GM19238 (cell line): ENCODE data around the gene BZW2.

Experiments used
- DNase-seq: peaks from one replicate; pipeline ENCODE4 v3.0.0; 2011; ENCODE audit warnings: low spot score; ENCODE audit not compliant: insufficient read length

The BZW2 gene

DNA sequence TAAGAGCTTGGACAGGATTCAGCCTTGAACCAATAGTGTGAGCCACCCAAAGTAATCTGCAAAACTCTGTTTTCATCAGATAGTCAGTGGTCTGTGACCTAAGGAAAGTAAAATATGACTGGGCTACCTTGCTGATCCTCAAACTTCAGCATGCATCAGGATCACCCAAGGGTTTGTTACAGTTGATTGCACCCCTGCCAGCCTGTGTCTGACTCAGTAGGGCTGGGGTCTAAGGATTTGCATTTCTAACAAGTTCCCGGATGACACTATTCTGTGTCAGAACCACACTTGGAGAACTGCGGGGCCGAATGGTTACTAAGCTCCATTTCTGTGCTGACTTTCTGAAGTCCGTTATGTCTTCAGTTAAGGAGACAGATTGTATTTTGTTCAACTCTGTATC lies 66.9 kb downstream of the BZW2 start:
- no peak for DNase-seq

DNA sequence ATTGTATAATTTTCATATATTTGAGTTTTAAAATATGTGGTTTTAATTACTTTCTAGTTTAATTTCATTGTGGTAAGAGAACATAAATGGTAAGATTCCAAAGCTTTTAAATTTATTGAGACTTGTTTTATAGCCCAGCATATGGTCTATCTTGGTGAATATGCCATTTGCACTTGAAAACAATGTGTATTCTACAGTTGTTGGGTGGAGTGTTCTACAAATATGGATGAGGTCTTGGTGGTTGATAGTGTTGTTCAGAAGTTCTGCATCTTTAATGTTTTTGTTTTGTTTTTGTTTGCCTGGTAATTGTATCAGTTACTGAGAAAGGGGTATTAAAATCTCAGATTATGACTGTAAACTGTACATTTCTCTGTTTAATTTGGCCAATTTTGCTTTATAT lies 69.9 kb downstream of the BZW2 start:
- DNase-seq: no peak

DNA sequence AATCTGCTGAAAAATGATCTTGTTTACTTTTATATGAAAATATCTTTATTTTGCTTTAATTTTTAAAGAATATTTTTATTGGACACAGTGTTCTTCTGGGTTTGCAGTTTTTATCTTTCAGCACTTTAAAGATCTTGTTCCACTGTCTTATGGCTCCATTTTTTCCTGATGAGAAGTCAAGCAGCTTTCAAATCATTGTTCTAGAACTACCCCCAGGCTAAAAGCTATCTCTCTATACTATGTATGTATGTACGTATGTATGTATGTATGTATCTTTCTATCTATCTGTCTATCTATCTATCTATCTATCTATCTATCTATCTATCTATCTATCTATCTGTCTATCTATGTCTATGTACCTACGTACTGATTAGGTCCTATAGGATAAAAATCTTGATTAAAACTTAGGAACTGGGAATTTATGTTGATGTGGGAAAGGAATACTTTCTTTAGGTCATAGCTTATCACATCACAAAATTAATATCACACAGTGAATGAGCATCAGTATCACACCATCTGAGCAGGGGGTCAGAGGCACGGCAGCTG lies 72.2 kb downstream of the BZW2 start:
- DNase-seq: no peak

DNA sequence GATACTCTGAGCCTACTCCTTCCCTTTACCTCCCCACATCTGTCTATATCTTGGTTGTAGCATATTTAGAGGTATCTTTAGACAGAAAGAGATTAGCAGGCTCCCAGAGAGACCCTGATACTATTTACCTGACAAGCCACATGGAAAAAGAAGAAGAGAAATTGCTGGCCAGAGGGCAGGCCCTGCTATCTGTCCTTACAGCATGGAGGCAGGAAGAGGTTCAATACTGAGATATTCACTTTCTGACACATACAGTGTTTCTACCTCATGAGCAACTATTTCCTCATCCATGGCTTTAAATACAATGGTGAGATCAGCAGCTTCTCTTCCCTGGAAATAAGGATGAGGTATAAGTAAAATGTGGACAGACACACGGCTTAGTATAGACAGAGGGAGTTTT lies 73.7 kb downstream of the BZW2 start:
- DNase-seq: no peak

DNA sequence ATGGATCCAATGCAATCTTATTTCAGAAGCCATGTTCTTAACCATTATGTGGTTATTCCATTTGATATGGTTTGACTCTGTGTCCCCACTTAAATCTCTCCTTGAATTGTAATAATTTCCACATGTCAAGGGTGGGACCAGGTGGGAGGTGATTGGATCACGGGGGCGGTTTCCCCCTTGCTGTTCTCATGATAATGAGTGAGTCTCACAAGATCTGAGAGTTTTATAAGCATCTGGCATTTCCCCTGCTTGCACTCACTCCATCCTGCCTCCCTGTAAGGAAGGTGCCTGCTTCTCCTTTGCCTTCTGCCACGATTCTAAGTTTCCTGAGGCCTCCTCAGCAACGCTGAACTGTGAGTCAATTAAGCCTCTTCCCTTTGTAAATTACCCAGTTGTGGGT lies 75.6 kb downstream of the BZW2 start:
- DNase-seq: no peak

DNA sequence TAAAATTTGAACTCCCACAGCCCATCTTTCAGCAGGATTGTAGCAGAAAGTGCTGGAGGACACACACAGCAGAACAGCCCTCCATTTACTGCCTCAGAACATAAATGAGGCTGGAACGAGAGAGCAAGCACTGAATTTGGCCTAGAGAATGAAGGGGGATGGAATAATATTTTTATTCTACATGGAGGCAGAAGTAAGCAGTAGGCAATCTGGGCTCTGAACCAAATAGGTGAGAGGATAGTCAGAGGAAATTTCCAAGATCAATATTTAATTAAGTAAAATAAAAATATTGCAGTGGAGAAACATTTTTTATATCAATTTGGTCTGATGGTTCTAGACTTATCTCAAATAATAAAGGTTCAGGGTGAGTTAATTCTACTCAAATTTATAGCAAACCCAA lies 78.4 kb downstream of the BZW2 start:
- no peak for DNase-seq

DNA sequence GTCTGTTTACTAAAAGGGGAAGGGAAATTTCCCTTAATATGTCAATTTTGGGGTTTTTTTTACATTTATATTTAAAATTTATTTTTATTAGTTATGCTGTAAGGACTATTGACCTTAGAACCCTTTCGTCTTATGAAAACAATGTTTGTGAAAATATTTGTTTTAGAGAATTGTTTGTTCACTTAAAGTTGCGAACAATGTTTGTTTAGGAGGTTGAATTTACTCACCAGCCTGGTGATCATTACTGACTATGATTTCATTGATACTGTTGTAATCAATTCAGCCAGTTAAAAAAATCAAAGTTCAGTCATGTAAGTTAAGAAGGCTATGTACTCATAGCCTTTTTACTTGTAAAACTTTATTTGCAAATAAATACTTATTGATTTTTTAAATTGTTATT lies 80.2 kb downstream of the BZW2 start:
- DNase-seq: no peak

DNA sequence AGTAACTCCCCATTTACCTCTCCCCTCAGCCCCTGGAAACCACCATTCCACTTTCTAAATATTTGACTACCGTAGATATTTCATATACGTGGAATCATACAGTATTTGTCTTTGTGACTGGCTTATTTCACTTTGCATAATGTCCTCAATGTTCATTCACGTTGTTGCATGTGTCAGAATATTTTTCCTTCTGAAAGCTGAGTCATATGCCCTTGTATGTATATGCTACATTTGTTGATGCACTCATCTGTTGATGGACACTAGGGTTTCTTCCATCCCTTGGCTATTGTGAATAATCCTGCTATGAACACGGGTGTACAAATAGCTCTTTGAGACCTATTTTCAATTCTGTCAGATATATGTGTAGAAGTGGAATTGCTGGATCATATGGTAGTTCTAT lies 81.8 kb downstream of the BZW2 start:
- DNase-seq: no peak

DNA sequence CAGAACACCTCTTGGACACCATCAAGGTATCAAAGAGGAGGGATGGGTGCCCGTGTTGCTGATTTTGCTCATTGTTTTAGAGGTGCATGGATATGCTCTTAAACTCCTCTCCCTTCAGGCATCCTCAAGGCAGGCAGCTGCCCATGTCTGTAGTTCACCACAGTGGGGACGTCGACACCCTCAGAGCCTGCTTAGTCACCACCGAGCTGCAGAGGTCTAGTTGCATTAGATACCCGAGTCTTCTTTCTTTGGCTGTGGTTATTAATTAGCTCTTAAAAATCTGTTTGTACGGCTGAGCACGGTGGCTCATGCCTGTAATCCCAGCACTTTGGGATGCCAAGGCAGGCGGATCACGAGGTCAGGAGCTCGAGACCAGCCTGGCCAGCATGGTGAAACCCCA lies 82.8 kb downstream of the BZW2 start:
- no peak for DNase-seq

DNA sequence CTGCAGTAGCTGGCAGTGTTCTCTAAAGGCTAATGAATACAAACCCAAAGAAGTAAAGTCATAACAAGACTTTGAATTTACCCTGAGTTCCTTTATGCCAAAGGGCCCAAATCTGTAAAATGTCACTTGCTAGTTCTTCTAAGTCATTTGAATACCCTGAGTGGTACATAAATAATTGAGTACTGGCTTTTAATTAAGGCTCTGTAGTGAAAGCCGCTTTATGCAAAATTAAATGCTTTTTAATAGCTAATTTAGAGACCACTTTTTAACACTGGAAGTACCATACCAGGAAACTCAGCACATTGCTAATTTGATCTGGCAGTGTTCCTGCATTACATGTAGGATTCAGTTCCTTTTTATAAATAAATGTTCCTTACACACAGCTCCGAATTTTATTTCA lies 83.6 kb downstream of the BZW2 start:
- no peak for DNase-seq

DNA sequence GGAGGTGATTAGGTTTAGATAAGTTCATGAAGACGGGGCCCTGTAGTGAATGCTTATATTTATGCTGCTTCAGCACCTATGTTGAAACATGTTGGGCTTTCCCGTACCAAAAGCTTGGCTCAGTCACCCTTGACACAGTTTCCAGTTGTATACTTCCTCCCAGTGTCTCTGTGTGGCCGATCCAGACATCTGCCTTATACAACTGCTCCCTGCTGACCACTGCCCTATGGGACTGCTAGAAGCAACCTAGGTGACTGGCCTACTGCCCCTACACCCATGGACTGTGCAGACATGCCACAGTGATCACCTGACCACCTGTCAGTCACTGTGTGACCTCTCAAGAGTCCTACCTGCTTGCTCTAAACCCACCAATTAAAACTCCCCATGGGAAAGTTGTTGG lies 85.0 kb downstream of the BZW2 start:
- no peak for DNase-seq

DNA sequence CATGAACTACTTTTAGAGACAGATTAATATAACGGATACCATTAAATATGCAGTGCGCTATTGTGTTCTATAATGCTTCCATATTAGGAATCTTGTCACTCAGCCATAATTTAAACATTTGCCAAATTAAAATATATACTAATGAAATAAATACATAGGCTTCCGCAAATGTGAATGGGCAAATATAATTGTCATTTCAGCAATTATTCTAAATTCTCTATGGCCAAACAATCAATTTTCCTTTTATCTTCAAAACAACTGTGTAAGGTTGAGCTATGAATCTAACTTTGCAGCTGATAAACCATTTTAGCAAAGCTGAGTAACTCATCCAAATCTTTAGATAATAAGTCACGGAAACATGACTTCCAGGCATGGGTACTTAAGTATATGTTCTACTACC lies 86.8 kb downstream of the BZW2 start:
- DNase-seq: no peak

DNA sequence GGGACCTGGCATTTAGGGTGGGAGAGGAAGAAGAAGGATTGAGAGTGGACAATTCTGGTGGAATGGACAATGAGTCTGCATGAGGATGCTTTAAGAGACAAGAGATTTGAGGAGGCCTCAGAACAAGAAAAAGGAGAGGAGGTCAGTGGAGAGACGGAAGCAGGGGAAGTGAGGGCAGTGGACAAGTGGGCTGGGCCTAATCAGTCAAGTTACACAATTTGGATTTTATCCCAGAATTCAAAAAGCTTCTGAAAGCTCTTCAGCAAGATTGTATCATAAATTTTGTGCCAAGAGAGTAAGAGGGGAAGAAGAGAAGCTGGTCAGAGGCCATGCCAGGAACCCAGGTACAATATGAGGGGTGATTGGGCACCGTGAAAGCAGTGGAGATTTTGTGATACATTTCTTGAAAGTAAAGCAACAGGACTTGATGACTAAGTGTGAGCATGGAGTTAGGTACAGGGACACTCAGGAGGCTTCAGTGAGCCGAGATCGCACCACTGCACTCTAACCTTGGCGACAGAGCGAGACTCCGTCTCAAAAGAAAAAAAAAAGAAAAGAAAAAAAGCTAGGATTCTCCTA lies 88.3 kb downstream of the BZW2 start:
- no peak for DNase-seq

DNA sequence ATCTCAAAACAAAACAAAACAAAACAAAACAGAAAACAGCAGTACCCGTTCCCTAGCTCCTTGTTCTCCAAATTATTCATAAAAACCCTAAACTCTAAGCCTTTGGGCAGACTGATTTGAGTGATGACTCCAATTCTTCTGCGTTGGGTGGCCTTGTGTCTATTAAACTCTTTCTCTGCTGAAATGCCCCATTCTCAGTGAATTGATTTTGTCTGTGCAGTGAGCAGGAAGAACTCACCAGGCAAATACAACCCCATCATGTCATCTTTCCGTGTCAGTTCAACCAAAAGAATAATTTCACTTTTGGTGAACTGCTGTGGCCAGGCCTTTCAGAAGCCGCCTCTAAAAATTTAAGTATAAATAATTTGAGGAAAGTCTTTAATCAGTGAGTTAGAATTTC lies 89.0 kb downstream of the BZW2 start:
- no peak for DNase-seq

DNA sequence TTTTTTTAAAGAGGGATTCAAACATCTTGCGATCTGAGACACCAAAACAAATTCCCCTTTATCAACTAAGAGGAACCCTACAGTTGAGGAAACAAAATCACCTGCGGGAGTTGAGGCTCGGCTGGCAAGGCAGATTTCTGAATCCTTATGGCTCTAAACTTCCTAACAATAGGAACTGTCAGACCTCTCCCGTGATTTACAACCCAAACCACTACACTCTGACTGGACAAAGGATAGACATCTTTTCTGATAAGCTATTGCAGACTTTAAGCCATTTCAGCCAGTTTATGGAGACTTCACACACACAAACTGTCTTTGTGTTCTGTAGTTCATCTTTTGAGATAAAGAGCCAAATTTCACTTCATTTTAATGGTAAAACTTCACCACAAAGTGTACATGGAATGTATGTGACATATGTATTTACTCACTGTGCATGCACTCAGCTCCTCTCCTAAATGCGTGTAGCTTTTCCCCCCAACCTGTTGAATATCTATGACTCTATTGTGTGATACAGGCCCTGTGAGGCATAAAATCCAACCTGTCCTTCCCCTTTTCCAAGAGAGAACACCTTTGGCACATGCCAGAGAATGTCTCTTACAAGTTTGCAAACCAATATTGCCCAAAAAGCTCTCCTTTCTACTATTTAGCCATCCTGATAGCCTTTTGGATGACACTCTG lies 92.2 kb downstream of the BZW2 start:
- DNase-seq: no peak

DNA sequence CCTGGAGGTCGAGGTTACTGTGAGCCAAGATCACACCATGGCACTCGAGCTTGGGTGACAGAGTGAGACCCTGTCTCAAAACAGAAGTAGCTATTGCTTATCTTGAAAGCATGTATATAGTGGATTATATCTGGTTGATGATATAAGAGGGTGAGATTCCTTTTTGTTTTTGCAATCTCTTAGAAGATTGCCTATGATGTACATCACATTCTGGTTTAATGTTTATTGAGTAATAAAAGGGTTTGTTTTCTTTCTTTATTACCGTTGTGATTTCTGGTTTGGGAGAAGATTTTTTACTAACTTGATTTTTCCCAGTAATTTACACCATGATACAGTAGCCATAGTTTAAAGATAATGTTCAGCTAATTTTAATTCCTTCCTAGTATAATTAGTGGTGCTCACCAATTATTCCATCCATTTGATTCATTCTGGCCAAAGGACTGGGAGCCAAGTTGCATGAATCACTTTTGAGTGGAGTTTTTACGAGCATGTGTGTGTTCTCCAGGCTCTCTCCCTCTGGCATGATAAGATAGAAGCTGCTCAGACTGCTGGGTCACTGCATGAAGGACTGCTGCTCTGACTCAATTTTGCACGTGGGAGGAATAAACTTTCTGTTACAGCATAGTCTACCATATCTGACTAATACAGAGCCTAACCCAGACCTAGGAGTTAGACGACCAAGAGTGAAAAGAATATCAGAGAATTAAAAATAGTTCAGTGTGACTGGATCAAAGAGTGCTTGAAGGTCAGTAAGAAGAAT lies 94.1 kb downstream of the BZW2 start:
- DNase-seq: no peak

DNA sequence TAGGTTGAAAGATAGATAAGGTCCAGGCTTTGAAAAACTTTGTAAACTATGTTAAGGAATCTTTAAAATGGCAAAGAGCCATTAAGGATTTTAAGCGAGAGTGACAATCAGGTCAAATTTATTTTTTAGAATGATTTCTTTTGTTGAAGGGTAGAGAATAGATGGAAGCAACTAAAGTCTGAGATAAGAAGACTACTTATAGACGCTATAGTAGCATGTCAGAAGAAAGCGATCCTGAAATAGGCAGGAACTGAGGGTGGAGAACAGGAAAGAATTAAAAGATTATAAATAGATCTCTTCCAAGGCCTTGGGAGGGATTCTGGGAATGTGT lies 94.6 kb downstream of the BZW2 start:
- DNase-seq: no peak

DNA sequence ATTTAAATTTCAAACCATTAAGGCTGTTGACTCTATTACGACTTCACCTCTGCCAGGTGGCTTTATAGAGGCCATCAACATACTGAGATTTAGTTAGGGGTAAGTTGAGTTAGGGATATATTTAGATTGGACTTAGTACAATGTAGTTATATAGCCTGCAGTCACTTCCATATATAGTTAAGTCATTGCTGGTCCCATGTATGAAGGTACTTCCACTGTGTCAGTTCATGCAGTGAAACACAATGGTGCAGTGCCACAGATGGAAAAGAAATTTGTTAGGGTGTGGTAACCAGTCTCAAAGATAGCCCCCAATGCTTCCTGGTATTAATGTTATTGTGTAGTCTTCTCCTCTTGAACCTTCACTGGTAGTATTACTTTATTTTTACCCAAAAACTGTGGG lies 95.0 kb downstream of the BZW2 start:
- no peak for DNase-seq

DNA sequence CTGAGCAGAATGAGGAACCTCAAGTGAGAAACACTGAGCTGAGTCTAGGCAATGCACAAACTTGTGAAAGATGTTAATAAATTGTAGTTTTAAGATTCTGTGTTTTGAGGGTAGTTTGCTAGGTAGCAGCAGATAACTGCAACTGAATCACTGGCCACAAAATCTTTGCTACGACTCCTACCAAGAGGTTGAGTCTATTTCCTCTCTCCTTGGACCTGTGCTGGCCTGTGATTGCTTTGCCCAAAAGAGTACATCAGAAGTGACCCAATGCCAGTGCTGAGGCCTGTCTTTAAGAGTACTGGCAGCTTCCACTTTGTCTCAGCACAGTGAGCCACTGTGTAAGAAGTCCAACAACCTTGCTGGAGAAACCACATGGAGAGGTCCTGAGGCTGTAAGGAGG lies 95.7 kb downstream of the BZW2 start:
- DNase-seq: no peak

DNA sequence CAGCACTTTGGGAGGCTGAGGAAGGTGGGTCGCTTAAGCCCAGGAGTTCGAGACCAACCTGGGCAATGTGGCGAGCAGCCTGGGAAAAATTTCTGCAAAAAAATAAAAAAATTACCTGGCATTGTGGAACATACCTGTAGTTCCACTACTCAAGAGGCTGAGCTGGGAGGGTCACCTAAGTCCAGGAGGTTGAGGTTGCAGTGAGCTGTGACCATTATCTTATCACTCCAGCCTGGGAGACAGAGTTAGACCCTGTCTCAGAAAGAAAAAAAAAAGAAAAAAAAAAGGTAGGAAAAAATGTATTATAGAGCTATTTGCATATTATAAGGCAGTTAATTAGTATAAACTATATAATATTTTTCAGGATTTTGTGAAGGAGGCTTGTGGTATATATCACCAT lies 96.6 kb downstream of the BZW2 start:
- DNase-seq: no peak

DNA sequence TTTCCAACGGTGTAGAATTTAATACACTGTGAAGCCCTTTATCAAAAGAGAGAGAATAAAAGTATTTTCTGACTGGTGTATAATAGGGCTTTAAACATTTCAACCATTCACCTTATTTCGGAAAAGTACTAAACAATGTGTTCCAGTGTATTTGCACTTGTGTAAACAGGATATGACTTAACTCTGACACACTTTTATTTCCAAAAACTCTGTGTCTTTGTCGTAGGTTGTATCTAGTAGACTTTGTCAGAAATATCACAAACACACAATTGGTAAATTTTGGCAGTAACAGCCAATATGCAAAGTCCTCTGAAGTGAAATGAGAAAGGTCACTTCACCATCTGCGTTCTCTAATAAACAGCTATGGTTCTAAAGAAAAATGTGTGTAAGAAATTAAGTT lies 97.3 kb downstream of the BZW2 start:
- no peak for DNase-seq

DNA sequence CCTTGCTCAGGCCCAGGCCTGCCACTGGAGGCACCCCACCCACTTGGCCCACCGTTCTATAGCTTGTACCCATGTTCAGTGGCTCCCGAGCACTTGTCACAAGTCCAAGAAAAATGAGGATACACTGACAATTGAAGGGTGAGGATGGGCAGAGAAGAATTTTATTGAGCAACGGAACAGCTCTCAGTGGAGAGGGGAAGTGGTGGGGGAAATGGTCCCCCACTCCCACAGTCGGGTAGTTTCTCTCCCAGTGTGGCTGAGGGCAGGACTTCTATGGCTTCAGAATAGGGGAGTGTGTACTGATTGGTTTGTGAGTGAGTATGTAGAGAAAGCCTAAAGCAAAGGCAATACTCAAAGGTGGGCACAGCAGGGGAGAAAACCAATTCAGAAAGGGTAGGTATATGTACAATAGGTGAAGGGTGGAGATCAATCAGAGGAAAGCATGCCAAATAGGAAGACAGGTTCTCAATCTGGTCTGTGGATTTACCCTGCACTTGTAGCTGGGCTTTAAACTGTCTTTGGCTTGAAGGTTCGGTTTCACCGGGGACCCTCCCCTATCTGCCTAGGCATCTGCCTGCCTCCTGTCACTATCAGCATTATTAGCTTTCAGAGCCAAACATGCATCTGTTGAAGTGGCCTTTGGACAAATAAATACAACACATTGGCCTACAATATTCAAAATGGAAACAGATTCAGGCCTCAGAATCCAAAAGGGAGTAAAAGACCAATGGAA lies 98.7 kb downstream of the BZW2 start:
- DNase-seq: no peak
